IPS DF 4.7 (cell line): ENCODE measurements around the gene SLC44A3.

Source experiments
- DNase-seq: peaks from one replicate; pipeline ENCODE4 v3.0.0-alpha.2; 2013; ENCODE audit warnings: low spot score; ENCODE audit errors: extremely low read depth

Gene SLC44A3

GRCh38 chr1:94907136-94907535, 87.0 kb downstream of the SLC44A3 start:
- no peak for DNase-seq

- DNase-seq = no peak
Measured at GRCh38 chr1:94908190-94908589, 88.0 kb downstream of the SLC44A3 start.

- DNase-seq = no peak
Measured at GRCh38 chr1:94908965-94909364, 88.8 kb downstream of the SLC44A3 start.

GRCh38 chr1:94909486-94909885, 89.3 kb downstream of the SLC44A3 start:
- DNase-seq = no peak

- DNase-seq = no peak
Measured at GRCh38 chr1:94912263-94913184, 92.4 kb downstream of the SLC44A3 start.

- no peak for DNase-seq
Measured at GRCh38 chr1:94917251-94917650, 97.1 kb downstream of the SLC44A3 start.

- no peak for DNase-seq
Measured at GRCh38 chr1:94919241-94920030, 99.3 kb downstream of the SLC44A3 start.

- no peak for DNase-seq
Measured at GRCh38 chr1:94920061-94920460, 99.9 kb downstream of the SLC44A3 start.

GRCh38 chr1:94921977-94922376, 101.8 kb downstream of the SLC44A3 start:
- no peak for DNase-seq

GRCh38 chr1:94922761-94923331, 102.7 kb downstream of the SLC44A3 start:
- no peak for DNase-seq

- DNase-seq = no peak
Measured at GRCh38 chr1:94925004-94925403, 104.8 kb downstream of the SLC44A3 start.

- DNase-seq = peak; percentile 86
Measured at GRCh38 chr1:94925561-94926125, 105.5 kb downstream of the SLC44A3 start.

GRCh38 chr1:94926126-94926914, 106.2 kb downstream of the SLC44A3 start:
- no peak for DNase-seq

GRCh38 chr1:94926915-94927404, 106.8 kb downstream of the SLC44A3 start, which contains the start of gene CNN3:
CNN3 (minus strand) TSS chr1:94927110; CDS start chr1:94926894, 216 bp downstream.
- DNase-seq = no peak

GRCh38 chr1:94927405-94928175, 107.4 kb downstream of the SLC44A3 start:
- DNase-seq = no peak

GRCh38 chr1:94928293-94928939, 108.3 kb downstream of the SLC44A3 start:
- no peak for DNase-seq

- DNase-seq = no peak
Measured at GRCh38 chr1:94929351-94930217, 109.4 kb downstream of the SLC44A3 start.

GRCh38 chr1:94931254-94931841, 111.2 kb downstream of the SLC44A3 start:
- DNase-seq = no peak
